CD8-positive, alpha-beta memory T cell (primary cell): ENCODE results near the gene SPRN. TPM values are rescaled to one million over a fixed set of nuclear protein-coding genes. Genes with fewer than 3 reads are reported as not detected.
A peak's percentile ranks its signal among the peaks of the same experiment; 100 is the strongest.
"Not testable (repeated sequence)": the region's sequence is repeated elsewhere in the genome, so short reads cannot be mapped to it uniquely, and the experiment has no call there.

Experiments
- CTCF ChIA-PET: fragments of 350-600 bp; sonication (Branson Sonifier 250); formaldehyde crosslinking; loops from one replicate; lab custom pipeline; 2021; ENCODE audit warnings: antibody characterized with exemption; lab: Charles Lee
- POLR2A ChIA-PET: fragments of 350-600 bp; sonication (Branson Sonifier 250); formaldehyde crosslinking; loops from one replicate; lab custom pipeline; 2021; ENCODE audit warnings: antibody characterized with exemption; lab: Charles Lee
- DNase-seq, 5 donors: peaks; one replicate each; pipeline versions ENCODE4 v3.0.0 to v3.0.0-alpha.2; 2020 to 2022; ENCODE audit warnings: mixed read lengths in 1 of 5
- H3K27ac ChIP-seq: one replicate; pipeline ENCODE4 v1.7.0; 2013; ENCODE audit warnings: low read depth, mild to moderate bottlenecking, low read length, moderate library complexity
- H3K27me3 ChIP-seq: 2 replicates; pipeline ENCODE4 v1.7.0; 2013; ENCODE audit warnings: low read length, mild to moderate bottlenecking; ENCODE audit not compliant: insufficient read depth, poor library complexity, severe bottlenecking
- H3K36me3 ChIP-seq: 2 replicates; pipeline ENCODE4 v1.7.0; 2013; ENCODE audit warnings: mild to moderate bottlenecking, low read length, moderate library complexity; ENCODE audit not compliant: insufficient read depth
- H3K4me1 ChIP-seq: 2 replicates; pipeline ENCODE4 v1.7.0; 2013; ENCODE audit warnings: mild to moderate bottlenecking, low read length, moderate library complexity; ENCODE audit not compliant: insufficient read depth
- H3K4me3 ChIP-seq: 2 replicates; pipeline ENCODE4 v1.7.0; 2013; ENCODE audit warnings: mild to moderate bottlenecking, low read length
- H3K9me3 ChIP-seq: 2 replicates; pipeline ENCODE4 v1.7.0; 2013; ENCODE audit warnings: mild to moderate bottlenecking, low read length
- H3K27ac Mint-ChIP-seq, 8 donors: one replicate each; pipeline ENCODE4 v1.8.0; 2020 to 2021; ENCODE audit warnings: mixed read lengths in 8 of 8, mild to moderate bottlenecking in 6 of 8, inconsistent platforms in 3 of 8, moderate library complexity in 3 of 8
- H3K27me3 Mint-ChIP-seq, 2 donors: one replicate each; pipeline ENCODE4 v1.8.0; 2020 to 2021; ENCODE audit warnings: mixed read lengths in 2 of 2, mild to moderate bottlenecking in 1 of 2, moderate library complexity in 1 of 2
- H3K36me3 Mint-ChIP-seq, 3 donors: one replicate each; pipeline ENCODE4 v1.8.0; 2020 to 2021; ENCODE audit warnings: mixed read lengths in 3 of 3, inconsistent platforms in 1 of 3, mild to moderate bottlenecking in 1 of 3
- H3K4me1 Mint-ChIP-seq, 3 donors: one replicate each; pipeline ENCODE4 v1.8.0; 2020 to 2021; ENCODE audit warnings: mixed read lengths in 3 of 3, inconsistent platforms in 1 of 3, mild to moderate bottlenecking in 1 of 3
- H3K4me3 Mint-ChIP-seq, 7 donors: one replicate each; pipeline ENCODE4 v1.8.0; 2020 to 2021; ENCODE audit warnings: mixed read lengths in 7 of 7, mild to moderate bottlenecking in 6 of 7, moderate library complexity in 4 of 7, inconsistent platforms in 2 of 7
- H3K9me3 Mint-ChIP-seq, 5 donors: one replicate each; pipeline ENCODE4 v1.8.0; 2020 to 2022; ENCODE audit warnings: mixed read lengths in 5 of 5, mild to moderate bottlenecking in 3 of 5, moderate library complexity in 2 of 5, inconsistent platforms in 1 of 5
- polyA plus RNA-seq: library from polyadenylated mRNA; unstranded; fragments of 300-500 nt; fragmentation: Illumina TruSeq; gene quantifications from one replicate; pipeline ENCODE4 v1.2.3, GENCODE V29; 2021
- total RNA-seq, 2 experiments: library from RNA; stranded (reverse); gene quantifications; one replicate each; pipeline ENCODE4 v1.2.3, GENCODE V29; 2021

Gene SPRN
- total and polyA plus RNA-seq, 3 experiments from 2014 or later, result 0.43 TPM; not detected in 2

- H3K9me3 Mint-ChIP-seq, result no peaks in the 10 kb centered on the region
- peak overlapping the region; percentile 87 to 97 (median 94) for H3K27ac Mint-ChIP-seq
- ChIA-PET CTCF (interaction anchor here (0.6 to 2.0 kb wide), 5 partner anchors 9 to 114 kb away, joined by 3 to 8 read pairs (median 4); no protein-coding TSS in a partner anchor), POLR2A (interaction anchor here (1.1 to 2.9 kb wide), 6 partner anchors 11 to 59 kb away, joined by 3 to 23 read pairs (median 6); partner anchors contain the start of genes CALY, ECHS1 and FUOM)
- DNase-seq, result peak; percentile 27 to 68 (median 45)
- Histone ChIP-seq H3K4me3 (peak overlapping the region; percentile 84), H3K27me3 (no peaks in the 10 kb centered on the region), H3K4me1 (peaks cover 38% of the 10 kb centered on the region), H3K9me3 (no peaks in the 10 kb centered on the region), H3K27ac (peak overlapping the region; percentile 81), H3K36me3 (no peaks in the 10 kb centered on the region)
- no peaks in the 10 kb centered on the region for H3K27me3 Mint-ChIP-seq
- H3K4me3 Mint-ChIP-seq, result peak overlapping the region; percentile 80 to 91 (median 88)
- peaks cover 36 to 48% (median 42%) of the 10 kb centered on the region in 3 donors for H3K4me1 Mint-ChIP-seq
- H3K36me3 Mint-ChIP-seq, result peaks cover 0 to 7% (median 0%) of the 10 kb centered on the region in 3 donors
Observed at GRCh38 chr10:133388973-133389818, 35.2 kb downstream of the SPRN start.

- Mint-ChIP-seq H3K4me1 (peaks cover 36 to 43% (median 42%) of the 10 kb centered on the region in 3 donors), H3K36me3 (peaks cover 0 to 9% (median 0%) of the 10 kb centered on the region in 3 donors), H3K9me3 (no peaks in the 10 kb centered on the region), H3K27ac (peak overlapping the region; percentile 87 to 97 (median 94)), H3K27me3 (no peaks in the 10 kb centered on the region), H3K4me3 (peak overlapping the region; percentile 80 to 91 (median 88))
- ChIA-PET POLR2A (interaction anchor here (1.1 to 2.9 kb wide), 6 partner anchors 10 to 58 kb away, joined by 3 to 23 read pairs (median 5); partner anchors contain the start of genes CALY and FUOM), CTCF (interaction anchor here (0.6 to 1.9 kb wide), 3 partner anchors 59 to 80 kb away, joined by 3 to 8 read pairs (median 3); no protein-coding TSS in a partner anchor)
- Histone ChIP-seq H3K27ac (peak overlapping the region; percentile 81), H3K4me3 (peak overlapping the region; percentile 84), H3K4me1 (peaks cover 35% of the 10 kb centered on the region), H3K27me3 (no peaks in the 10 kb centered on the region), H3K9me3 (no peaks in the 10 kb centered on the region), H3K36me3 (no peaks in the 10 kb centered on the region)
- no peak for DNase-seq
Observed at GRCh38 chr10:133388236-133388972, 36.0 kb downstream of the SPRN start.

- H3K9me3 Mint-ChIP-seq, H3K27me3 Mint-ChIP-seq, H3K36me3 ChIP-seq, H3K4me3 Mint-ChIP-seq, H3K27me3 ChIP-seq, H3K9me3 ChIP-seq, H3K4me3 ChIP-seq, H3K27ac ChIP-seq, DNase-seq, CTCF ChIA-PET: not testable (repeated sequence)
- POLR2A ChIA-PET, result interaction anchor here (1.7 kb wide), 1 partner anchor 9 kb away, joined by 5 read pairs; no protein-coding TSS in a partner anchor
- H3K4me1 ChIP-seq, result peaks cover 31% of the 10 kb centered on the region
- H3K27ac Mint-ChIP-seq, result peak overlapping the region in 1 of 8 donors; percentile 26
- H3K4me1 Mint-ChIP-seq, result peaks cover 37 to 44% (median 43%) of the 10 kb centered on the region in 3 donors
- peaks cover 0 to 12% (median 0%) of the 10 kb centered on the region in 3 donors for H3K36me3 Mint-ChIP-seq
Observed at GRCh38 chr10:133386951-133387350, 37.5 kb downstream of the SPRN start.

- Mint-ChIP-seq H3K9me3 (no peaks in the 10 kb centered on the region), H3K27ac (peak overlapping the region in 1 of 8 donors; percentile 68), H3K36me3 (peaks cover 0 to 14% (median 0%) of the 10 kb centered on the region in 3 donors), H3K27me3 (no peaks in the 10 kb centered on the region), H3K4me3 (no peak overlapping the region), H3K4me1 (peaks cover 23 to 40% (median 34%) of the 10 kb centered on the region in 3 donors)
- Histone ChIP-seq H3K27me3 (no peaks in the 10 kb centered on the region), H3K9me3 (no peaks in the 10 kb centered on the region), H3K27ac (no peak overlapping the region), H3K4me1 (peaks cover 15% of the 10 kb centered on the region), H3K4me3 (no peak overlapping the region), H3K36me3 (no peaks in the 10 kb centered on the region)
- DNase-seq, result no peak
- ChIA-PET CTCF (no interaction called here), POLR2A (no interaction called here)
Observed at GRCh38 chr10:133385214-133385613, 39.2 kb downstream of the SPRN start.

GRCh38 chr10:133384071-133384470, 40.4 kb downstream of the SPRN start:
- Histone ChIP-seq H3K9me3 (no peaks in the 10 kb centered on the region), H3K4me3 (no peak overlapping the region), H3K36me3 (no peaks in the 10 kb centered on the region), H3K27ac (no peak overlapping the region), H3K27me3 (no peaks in the 10 kb centered on the region), H3K4me1 (peaks cover 8% of the 10 kb centered on the region)
- Mint-ChIP-seq H3K4me1 (peaks cover 15 to 35% (median 24%) of the 10 kb centered on the region in 3 donors), H3K36me3 (peaks cover 0 to 14% (median 0%) of the 10 kb centered on the region in 3 donors), H3K27me3 (no peaks in the 10 kb centered on the region), H3K9me3 (no peaks in the 10 kb centered on the region), H3K4me3 (peak overlapping the region in 1 of 7 donors; percentile 62), H3K27ac (peak overlapping the region in 1 of 8 donors; percentile 66)
- POLR2A ChIA-PET, result no interaction called here
- no peak for DNase-seq
- CTCF ChIA-PET, result no interaction called here

- H3K27me3 Mint-ChIP-seq, result no peaks in the 10 kb centered on the region
- POLR2A ChIA-PET, result no interaction called here
- peaks cover 11 to 29% (median 18%) of the 10 kb centered on the region in 3 donors for H3K4me1 Mint-ChIP-seq
- H3K27ac Mint-ChIP-seq, result peak overlapping the region in 1 of 8 donors; percentile 46
- Histone ChIP-seq H3K4me3 (no peak overlapping the region), H3K4me1 (peaks cover 5% of the 10 kb centered on the region), H3K27ac (no peak overlapping the region), H3K27me3 (no peaks in the 10 kb centered on the region), H3K9me3 (no peaks in the 10 kb centered on the region), H3K36me3 (no peaks in the 10 kb centered on the region)
- H3K4me3 Mint-ChIP-seq, result no peak overlapping the region
- CTCF ChIA-PET, result no interaction called here
- no peaks in the 10 kb centered on the region for H3K9me3 Mint-ChIP-seq
- no peak for DNase-seq
- peaks cover 0 to 14% (median 0%) of the 10 kb centered on the region in 3 donors for H3K36me3 Mint-ChIP-seq
Observed at GRCh38 chr10:133383551-133383950, 40.9 kb downstream of the SPRN start.

GRCh38 chr10:133381036-133381435, 43.4 kb downstream of the SPRN start:
- Histone ChIP-seq H3K36me3 (no peaks in the 10 kb centered on the region), H3K4me1 (peaks cover 6% of the 10 kb centered on the region), H3K9me3 (no peaks in the 10 kb centered on the region), H3K27ac (no peak overlapping the region), H3K27me3 (no peaks in the 10 kb centered on the region), H3K4me3 (no peak overlapping the region)
- CTCF ChIA-PET, result interaction anchor here (1.2 to 1.6 kb wide), 2 partner anchors 8 to 51 kb away, joined by 3 to 4 read pairs; no protein-coding TSS in a partner anchor
- H3K36me3 Mint-ChIP-seq, result peaks cover 0 to 12% (median 0%) of the 10 kb centered on the region in 3 donors
- no peak for DNase-seq
- peak overlapping the region in 5 of 7 donors; percentile 38 to 84 (median 68) for H3K4me3 Mint-ChIP-seq
- H3K9me3 Mint-ChIP-seq, result no peaks in the 10 kb centered on the region
- POLR2A ChIA-PET, result no interaction called here
- H3K27ac Mint-ChIP-seq, result peak overlapping the region in 1 of 8 donors; percentile 50
- H3K27me3 Mint-ChIP-seq, result no peaks in the 10 kb centered on the region
- H3K4me1 Mint-ChIP-seq, result peaks cover 4 to 29% (median 8%) of the 10 kb centered on the region in 3 donors
